Cardiac muscle cell (in vitro differentiated cells and primary cell): Measurements from ENCODE around the gene MGAT4B. TPM values are rescaled to one million over a fixed set of nuclear protein-coding genes. Genes with fewer than 3 reads are reported as not detected.

ENCODE experiments used
- DNase-seq, 2 donors: peaks; one replicate each; pipeline versions ENCODE4 v3.0.0 to v3.0.0-alpha.2; 2010 to 2017; ENCODE audit warnings: low read depth in 1 of 2, low spot score in 1 of 2
- H3K27ac ChIP-seq: fragments of 200-600 bp; sonication (generic); 2 replicates; pipeline ENCODE4 v1.5.1; 2016
- H3K27me3 ChIP-seq: fragments of 200-600 bp; sonication (generic); 2 replicates; pipeline ENCODE4 v1.6.0; 2016; ENCODE audit warnings: control low read depth
- H3K36me3 ChIP-seq: fragments of 200-600 bp; sonication (generic); 2 replicates; pipeline ENCODE4 v1.5.1; 2016; ENCODE audit warnings: control low read depth
- H3K4me1 ChIP-seq: fragments of 200-600 bp; sonication (generic); 2 replicates; pipeline ENCODE4 v1.8.1; 2017; ENCODE audit warnings: low read depth, mild to moderate bottlenecking, mixed run types
- H3K4me3 ChIP-seq: fragments of 200-600 bp; sonication (generic); 2 replicates; pipeline ENCODE4 v1.5.1; 2016; ENCODE audit warnings: mild to moderate bottlenecking
- H3K9me3 ChIP-seq: fragments of 200-600 bp; sonication (generic); 2 replicates; pipeline ENCODE4 v1.5.1; 2017; ENCODE audit warnings: low read depth, mild to moderate bottlenecking, control low read depth
- CTCF ChIP-seq: IDR thresholded peaks from 2 replicates; pipeline ENCODE4 v1.5.1; 2012; ENCODE audit warnings: low read depth, mild to moderate bottlenecking, low read length
- polyA plus RNA-seq: library from polyadenylated mRNA; unstranded; fragments of >200 nt; fragmentation: Nextera tagmentation; extraction: Ambion mirVana; gene quantifications from 2 replicates; pipeline ENCODE4 v1.2.1, GENCODE V29; 2016
- total RNA-seq: library from RNA; depleted of rRNA; stranded (reverse); fragments of >200 nt; gene quantifications from 2 replicates; pipeline ENCODE4 v1.2.3, GENCODE V29; 2016

Gene MGAT4B
- total and polyA plus RNA-seq, 2 experiments from 2014 or later: 184 to 192 TPM

GRCh38 chr5:179816796-179817469, 10.3 kb upstream of the MGAT4B start:
- Histone ChIP-seq H3K9me3 (no peaks in the 10 kb centered on the region), H3K4me1 (peaks cover 16% of the 10 kb centered on the region), H3K27me3 (no peaks in the 10 kb centered on the region), H3K27ac (no peak overlapping the region), H3K36me3 (no peaks in the 10 kb centered on the region), H3K4me3 (peak overlapping the region; percentile 17)
- no peak for TF ChIP-seq CTCF
- no peak for DNase-seq

- peak overlapping the region; percentile 17 for H3K4me3 ChIP-seq
- no peak overlapping the region for H3K27ac ChIP-seq
- TF ChIP-seq CTCF: no peak
- no peaks in the 10 kb centered on the region for H3K27me3 ChIP-seq
- no peaks in the 10 kb centered on the region for H3K9me3 ChIP-seq
- H3K4me1 ChIP-seq: peaks cover 15% of the 10 kb centered on the region
- no peaks in the 10 kb centered on the region for H3K36me3 ChIP-seq
- DNase-seq: no peak
Measured at GRCh38 chr5:179816401-179816795, 9.7 kb upstream of the MGAT4B start.

- H3K27ac ChIP-seq: no peak overlapping the region
- no peaks in the 10 kb centered on the region for H3K36me3 ChIP-seq
- TF ChIP-seq CTCF: no peak
- peaks cover 15% of the 10 kb centered on the region for H3K4me1 ChIP-seq
- H3K27me3 ChIP-seq: no peaks in the 10 kb centered on the region
- DNase-seq: no peak
- H3K9me3 ChIP-seq: no peaks in the 10 kb centered on the region
- H3K4me3 ChIP-seq: no peak overlapping the region
Measured at GRCh38 chr5:179815491-179816249, 9.0 kb upstream of the MGAT4B start.

- Histone ChIP-seq H3K9me3 (no peaks in the 10 kb centered on the region), H3K27ac (no peak overlapping the region), H3K36me3 (no peaks in the 10 kb centered on the region), H3K4me3 (no peak overlapping the region), H3K27me3 (no peaks in the 10 kb centered on the region), H3K4me1 (peaks cover 7% of the 10 kb centered on the region)
- no peak for DNase-seq
- TF ChIP-seq CTCF: no peak
Measured at GRCh38 chr5:179814090-179814489, 7.4 kb upstream of the MGAT4B start.

GRCh38 chr5:179812997-179813607, 6.4 kb upstream of the MGAT4B start:
- Histone ChIP-seq H3K4me3 (no peak overlapping the region), H3K27ac (no peak overlapping the region), H3K9me3 (no peaks in the 10 kb centered on the region), H3K4me1 (no peaks in the 10 kb centered on the region), H3K27me3 (no peaks in the 10 kb centered on the region), H3K36me3 (no peaks in the 10 kb centered on the region)
- TF ChIP-seq CTCF: no peak
- DNase-seq: no peak
